ENCODE measurements around the gene RFC3.

RFC3 gene

DNA sequence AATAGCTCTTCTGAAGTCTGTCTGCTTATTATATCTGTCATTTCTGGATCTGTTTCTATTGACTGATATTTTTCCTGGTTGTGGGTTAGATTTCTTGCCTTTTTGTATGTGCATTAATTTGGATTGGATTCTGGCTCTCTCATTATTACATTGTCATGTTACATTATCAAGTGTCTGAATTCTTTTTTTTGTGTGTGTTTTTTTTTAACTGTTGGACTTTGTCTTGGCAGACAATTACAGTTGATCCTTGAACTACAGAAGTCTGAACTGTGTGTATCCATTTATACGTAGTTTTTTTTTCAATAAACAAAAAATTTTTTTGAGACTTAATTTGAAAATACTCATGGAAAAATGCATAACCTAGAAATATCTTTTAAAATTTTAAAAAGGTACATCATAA lies 22.5 kb downstream of the RFC3 start:
- H3K27ac ChIP-seq (ENCODE audit: low read depth, low read length), result no peak overlapping the region
- H3K4me1 ChIP-seq (ENCODE audit: control insufficient read depth in 1 of 2, insufficient read depth in 2 of 2, low read length in 2 of 2), result no peaks in the 10 kb centered on the region
- H3K27me3 ChIP-seq (ENCODE audit: control insufficient read depth in 1 of 2, insufficient read depth in 2 of 2, low read length in 2 of 2), result no peaks in the 10 kb centered on the region
- H3K9ac ChIP-seq (ENCODE audit: low read depth in 1 of 2, low read length in 2 of 2), result no peak overlapping the region
- no peak overlapping the region for H3K4me3 ChIP-seq (ENCODE audit: low read depth in 1 of 2, low read length in 2 of 2)
- H3K9me3 ChIP-seq (ENCODE audit: control insufficient read depth in 1 of 2, low read length in 2 of 2), result no peaks in the 10 kb centered on the region
- no peaks in the 10 kb centered on the region for H3K36me3 ChIP-seq (ENCODE audit: control insufficient read depth in 1 of 2, insufficient read depth in 2 of 2, low read length in 2 of 2)

DNA sequence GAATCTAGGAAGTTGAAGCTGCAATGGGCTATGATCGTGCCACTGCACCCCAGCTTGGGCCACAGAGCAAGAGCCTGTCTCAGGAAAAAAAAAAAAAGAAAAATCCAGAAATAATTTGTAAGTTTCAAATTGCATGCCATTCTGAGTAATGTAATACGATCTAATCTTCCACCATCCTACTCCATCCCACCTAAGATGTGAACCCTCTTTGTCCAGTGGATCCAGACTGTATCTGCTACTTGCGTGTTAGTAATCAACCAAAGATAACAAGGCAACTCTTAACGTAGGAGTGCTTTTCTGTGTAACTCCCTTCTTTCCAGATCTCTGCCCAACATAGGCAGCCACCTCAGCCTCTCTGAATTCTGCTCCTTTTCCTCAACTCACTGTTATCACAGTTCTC lies 24.3 kb downstream of the RFC3 start:
- Histone ChIP-seq H3K9ac (ENCODE audit: low read depth in 1 of 2, low read length in 2 of 2) (no peak overlapping the region), H3K4me1 (ENCODE audit: control insufficient read depth in 1 of 2, insufficient read depth in 2 of 2, low read length in 2 of 2) (no peaks in the 10 kb centered on the region), H3K27ac (ENCODE audit: low read depth, low read length) (no peak overlapping the region), H3K4me3 (ENCODE audit: low read depth in 1 of 2, low read length in 2 of 2) (no peak overlapping the region), H3K9me3 (ENCODE audit: control insufficient read depth in 1 of 2, low read length in 2 of 2) (no peaks in the 10 kb centered on the region), H3K36me3 (ENCODE audit: control insufficient read depth in 1 of 2, insufficient read depth in 2 of 2, low read length in 2 of 2) (no peaks in the 10 kb centered on the region), H3K27me3 (ENCODE audit: control insufficient read depth in 1 of 2, insufficient read depth in 2 of 2, low read length in 2 of 2) (no peaks in the 10 kb centered on the region)

DNA sequence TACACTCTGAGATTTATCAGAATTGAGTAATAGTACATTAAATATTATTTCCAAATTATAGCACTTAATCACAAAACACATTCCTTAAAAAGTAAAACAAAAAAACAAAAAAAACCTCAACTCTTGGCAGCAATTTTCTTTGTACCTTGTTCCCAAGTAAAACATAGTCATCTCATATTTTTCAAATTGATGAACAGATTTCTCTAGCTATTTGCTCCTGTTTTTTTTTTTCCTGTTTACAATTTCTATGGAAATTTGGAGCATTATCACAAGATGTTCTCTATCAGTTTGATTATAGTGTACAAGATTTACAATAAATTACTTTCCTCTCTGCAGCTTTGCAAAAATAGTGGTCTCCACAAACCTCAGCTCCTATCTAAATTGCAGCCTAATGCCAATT lies 25.0 kb downstream of the RFC3 start:
- Histone ChIP-seq H3K36me3 (ENCODE audit: control insufficient read depth in 1 of 2, insufficient read depth in 2 of 2, low read length in 2 of 2) (no peaks in the 10 kb centered on the region), H3K27ac (ENCODE audit: low read depth, low read length) (no peak overlapping the region), H3K4me1 (ENCODE audit: control insufficient read depth in 1 of 2, insufficient read depth in 2 of 2, low read length in 2 of 2) (no peaks in the 10 kb centered on the region), H3K9me3 (ENCODE audit: control insufficient read depth in 1 of 2, low read length in 2 of 2) (no peaks in the 10 kb centered on the region), H3K9ac (ENCODE audit: low read depth in 1 of 2, low read length in 2 of 2) (no peak overlapping the region), H3K4me3 (ENCODE audit: low read depth in 1 of 2, low read length in 2 of 2) (no peak overlapping the region), H3K27me3 (ENCODE audit: control insufficient read depth in 1 of 2, insufficient read depth in 2 of 2, low read length in 2 of 2) (no peaks in the 10 kb centered on the region)

DNA sequence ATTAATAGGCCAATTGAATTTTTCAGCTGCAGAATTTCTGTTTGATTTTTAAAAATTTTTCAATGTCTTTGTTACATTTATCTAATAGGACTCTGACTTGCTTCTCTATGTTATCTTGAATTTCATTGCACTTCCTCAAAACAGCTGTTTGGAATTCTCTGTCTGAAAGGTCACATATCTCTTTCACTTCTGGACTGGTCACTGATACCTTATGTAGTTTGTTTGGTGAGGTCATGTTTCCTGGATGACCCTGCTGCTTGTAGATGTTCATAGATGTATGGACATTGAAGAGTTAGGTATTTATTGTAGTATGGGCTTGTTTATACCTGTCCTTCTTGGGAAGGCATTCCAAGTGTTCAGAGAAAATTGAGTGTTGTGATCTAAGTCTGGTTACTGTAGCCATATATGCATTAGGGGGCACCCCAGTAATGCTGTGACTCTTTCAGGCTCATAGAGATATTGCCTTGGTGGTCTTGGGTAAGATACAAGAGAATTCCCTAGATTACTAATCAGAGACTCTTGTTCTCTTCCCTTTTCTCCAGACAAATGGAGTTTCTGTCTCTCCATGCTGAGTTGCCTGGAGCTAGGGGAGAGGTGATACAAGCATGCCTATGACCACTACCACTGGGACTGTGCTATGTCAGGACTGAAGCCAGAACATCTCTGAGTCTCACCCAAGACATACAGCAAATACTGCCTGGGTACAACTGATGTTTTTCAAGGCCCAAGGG lies 27.8 kb downstream of the RFC3 start:
- Histone ChIP-seq H3K9me3 (ENCODE audit: control insufficient read depth in 1 of 2, low read length in 2 of 2) (no peaks in the 10 kb centered on the region), H3K9ac (ENCODE audit: low read depth in 1 of 2, low read length in 2 of 2) (no peak overlapping the region), H3K27me3 (ENCODE audit: control insufficient read depth in 1 of 2, insufficient read depth in 2 of 2, low read length in 2 of 2) (no peaks in the 10 kb centered on the region), H3K36me3 (ENCODE audit: control insufficient read depth in 1 of 2, insufficient read depth in 2 of 2, low read length in 2 of 2) (no peaks in the 10 kb centered on the region), H3K27ac (ENCODE audit: low read depth, low read length) (no peak overlapping the region), H3K4me1 (ENCODE audit: control insufficient read depth in 1 of 2, insufficient read depth in 2 of 2, low read length in 2 of 2) (no peaks in the 10 kb centered on the region), H3K4me3 (ENCODE audit: low read depth in 1 of 2, low read length in 2 of 2) (no peak overlapping the region)

DNA sequence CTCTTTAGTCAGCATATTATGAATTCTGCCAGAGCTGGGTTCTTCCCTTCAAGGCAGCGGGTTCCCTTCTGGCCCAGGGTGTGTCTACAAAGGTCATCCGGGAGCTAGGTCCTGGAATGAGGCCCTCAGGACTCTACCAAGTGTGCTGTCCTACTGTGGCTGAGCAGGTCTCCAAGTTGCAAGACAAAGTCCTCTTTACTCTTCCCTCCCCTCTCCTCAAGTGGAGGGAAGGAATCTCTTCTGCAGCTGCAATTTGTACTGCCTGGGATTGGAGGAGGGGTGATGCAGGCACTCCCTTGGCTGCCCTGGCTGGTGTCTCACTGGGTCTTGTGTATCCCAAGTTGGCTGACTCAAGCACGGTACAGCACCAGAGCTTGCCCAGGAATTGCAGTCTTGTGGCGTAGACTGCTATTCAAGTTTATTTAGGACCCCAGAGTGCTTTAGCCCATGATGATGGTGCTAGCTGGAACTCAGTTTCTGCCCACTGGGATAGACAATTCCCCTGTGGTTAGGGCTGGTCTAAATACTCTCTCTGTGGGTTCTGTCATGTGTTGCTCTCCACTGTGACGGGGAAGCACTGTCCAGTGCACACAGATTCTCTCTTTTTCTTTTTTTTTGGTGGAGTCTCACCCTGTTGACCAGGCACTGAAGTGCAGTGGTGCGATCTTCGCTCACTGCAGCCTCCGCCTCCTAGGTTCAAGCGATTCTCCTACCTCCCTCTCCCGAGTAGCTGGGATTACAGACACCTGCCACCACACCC lies 28.5 kb downstream of the RFC3 start:
- Histone ChIP-seq H3K9me3 (ENCODE audit: control insufficient read depth in 1 of 2, low read length in 2 of 2) (no peaks in the 10 kb centered on the region), H3K27me3 (ENCODE audit: control insufficient read depth in 1 of 2, insufficient read depth in 2 of 2, low read length in 2 of 2) (no peaks in the 10 kb centered on the region), H3K4me3 (ENCODE audit: low read depth in 1 of 2, low read length in 2 of 2) (no peak overlapping the region), H3K9ac (ENCODE audit: low read depth in 1 of 2, low read length in 2 of 2) (no peak overlapping the region), H3K27ac (ENCODE audit: low read depth, low read length) (no peak overlapping the region), H3K4me1 (ENCODE audit: control insufficient read depth in 1 of 2, insufficient read depth in 2 of 2, low read length in 2 of 2) (no peaks in the 10 kb centered on the region), H3K36me3 (ENCODE audit: control insufficient read depth in 1 of 2, insufficient read depth in 2 of 2, low read length in 2 of 2) (no peaks in the 10 kb centered on the region)

- H3K27ac ChIP-seq (ENCODE audit: low read depth, low read length), result no peak overlapping the region
- no peaks in the 10 kb centered on the region for H3K4me1 ChIP-seq (ENCODE audit: control insufficient read depth in 1 of 2, insufficient read depth in 2 of 2, low read length in 2 of 2)
- no peaks in the 10 kb centered on the region for H3K27me3 ChIP-seq (ENCODE audit: control insufficient read depth in 1 of 2, insufficient read depth in 2 of 2, low read length in 2 of 2)
- H3K9me3 ChIP-seq (ENCODE audit: control insufficient read depth in 1 of 2, low read length in 2 of 2), result no peaks in the 10 kb centered on the region
- H3K9ac ChIP-seq (ENCODE audit: low read depth in 1 of 2, low read length in 2 of 2), result no peak overlapping the region
- no peaks in the 10 kb centered on the region for H3K36me3 ChIP-seq (ENCODE audit: control insufficient read depth in 1 of 2, insufficient read depth in 2 of 2, low read length in 2 of 2)
- H3K4me3 ChIP-seq (ENCODE audit: low read depth in 1 of 2, low read length in 2 of 2), result no peak overlapping the region
Observed at GRCh38 chr13:33849211-33849610, 31.3 kb downstream of the RFC3 start.

GRCh38 chr13:33855371-33855895 lies 37.5 kb downstream of the RFC3 start:
- Histone ChIP-seq H3K9me3 (ENCODE audit: control insufficient read depth in 1 of 2, low read length in 2 of 2) (no peaks in the 10 kb centered on the region), H3K36me3 (ENCODE audit: control insufficient read depth in 1 of 2, insufficient read depth in 2 of 2, low read length in 2 of 2) (no peaks in the 10 kb centered on the region), H3K27me3 (ENCODE audit: control insufficient read depth in 1 of 2, insufficient read depth in 2 of 2, low read length in 2 of 2) (no peaks in the 10 kb centered on the region), H3K9ac (ENCODE audit: low read depth in 1 of 2, low read length in 2 of 2) (no peak overlapping the region), H3K27ac (ENCODE audit: low read depth, low read length) (no peak overlapping the region), H3K4me3 (ENCODE audit: low read depth in 1 of 2, low read length in 2 of 2) (no peak overlapping the region), H3K4me1 (ENCODE audit: control insufficient read depth in 1 of 2, insufficient read depth in 2 of 2, low read length in 2 of 2) (no peaks in the 10 kb centered on the region)

- Histone ChIP-seq H3K4me1 (ENCODE audit: control insufficient read depth in 1 of 2, insufficient read depth in 2 of 2, low read length in 2 of 2) (no peaks in the 10 kb centered on the region), H3K27ac (ENCODE audit: low read depth, low read length) (no peak overlapping the region), H3K9me3 (ENCODE audit: control insufficient read depth in 1 of 2, low read length in 2 of 2) (no peaks in the 10 kb centered on the region), H3K4me3 (ENCODE audit: low read depth in 1 of 2, low read length in 2 of 2) (no peak overlapping the region), H3K36me3 (ENCODE audit: control insufficient read depth in 1 of 2, insufficient read depth in 2 of 2, low read length in 2 of 2) (no peaks in the 10 kb centered on the region), H3K27me3 (ENCODE audit: control insufficient read depth in 1 of 2, insufficient read depth in 2 of 2, low read length in 2 of 2) (no peaks in the 10 kb centered on the region), H3K9ac (ENCODE audit: low read depth in 1 of 2, low read length in 2 of 2) (no peak overlapping the region)
Observed at GRCh38 chr13:33859691-33860303, 41.8 kb downstream of the RFC3 start.

DNA sequence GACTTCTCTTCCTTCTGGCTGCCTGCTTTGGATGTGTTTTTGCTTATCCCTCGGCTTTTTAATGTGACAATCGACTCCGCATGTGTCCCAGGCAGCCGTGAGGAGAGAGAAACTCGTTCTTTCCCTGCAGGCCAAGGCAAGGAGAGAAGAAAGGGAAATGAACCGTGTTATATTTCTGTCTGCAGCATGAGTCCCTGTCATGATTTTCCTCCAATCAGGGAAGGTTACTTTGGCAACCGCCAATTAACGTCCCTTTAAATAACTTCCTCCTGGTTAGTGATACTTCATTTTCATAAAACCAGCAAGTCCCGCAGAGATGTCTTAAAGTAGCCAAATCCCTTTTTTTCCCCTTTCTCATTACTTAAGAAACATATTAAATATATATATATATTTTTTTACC lies 42.6 kb downstream of the RFC3 start:
- Histone ChIP-seq H3K27ac (ENCODE audit: low read depth, low read length) (no peak overlapping the region), H3K4me3 (ENCODE audit: low read depth in 1 of 2, low read length in 2 of 2) (no peak overlapping the region), H3K4me1 (ENCODE audit: control insufficient read depth in 1 of 2, insufficient read depth in 2 of 2, low read length in 2 of 2) (no peaks in the 10 kb centered on the region), H3K36me3 (ENCODE audit: control insufficient read depth in 1 of 2, insufficient read depth in 2 of 2, low read length in 2 of 2) (no peaks in the 10 kb centered on the region), H3K27me3 (ENCODE audit: control insufficient read depth in 1 of 2, insufficient read depth in 2 of 2, low read length in 2 of 2) (no peaks in the 10 kb centered on the region), H3K9ac (ENCODE audit: low read depth in 1 of 2, low read length in 2 of 2) (no peak overlapping the region), H3K9me3 (ENCODE audit: control insufficient read depth in 1 of 2, low read length in 2 of 2) (no peaks in the 10 kb centered on the region)

DNA sequence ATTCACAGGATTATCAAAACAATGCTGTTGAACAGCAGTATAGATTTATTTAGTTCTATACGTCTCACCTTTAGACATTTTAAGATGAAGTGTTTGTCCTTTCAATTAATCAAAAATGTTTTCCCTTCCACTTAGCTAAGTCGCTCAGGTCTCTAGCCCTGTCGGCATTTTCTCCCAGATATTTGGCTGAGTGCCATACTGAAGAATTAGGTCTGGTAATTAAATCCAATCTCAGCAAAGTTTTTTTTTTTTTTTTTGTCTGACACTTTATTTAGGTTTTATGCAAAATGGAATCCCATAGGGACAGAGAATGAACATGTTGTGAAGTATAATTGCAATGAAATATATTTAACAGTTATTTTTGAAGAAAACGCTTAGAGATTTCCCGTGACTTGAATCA lies 44.1 kb downstream of the RFC3 start:
- Histone ChIP-seq H3K36me3 (ENCODE audit: control insufficient read depth in 1 of 2, insufficient read depth in 2 of 2, low read length in 2 of 2) (no peaks in the 10 kb centered on the region), H3K9me3 (ENCODE audit: control insufficient read depth in 1 of 2, low read length in 2 of 2) (no peaks in the 10 kb centered on the region), H3K27ac (ENCODE audit: low read depth, low read length) (no peak overlapping the region), H3K4me3 (ENCODE audit: low read depth in 1 of 2, low read length in 2 of 2) (no peak overlapping the region), H3K27me3 (ENCODE audit: control insufficient read depth in 1 of 2, insufficient read depth in 2 of 2, low read length in 2 of 2) (no peaks in the 10 kb centered on the region), H3K9ac (ENCODE audit: low read depth in 1 of 2, low read length in 2 of 2) (no peak overlapping the region), H3K4me1 (ENCODE audit: control insufficient read depth in 1 of 2, insufficient read depth in 2 of 2, low read length in 2 of 2) (no peaks in the 10 kb centered on the region)
